NCI-H510A (cell line): Measurements from ENCODE around the gene GPD1.
"Not testable (repeated sequence)": the region's sequence is repeated elsewhere in the genome, so short reads cannot be mapped to it uniquely, and the experiment has no call there.

Source experiments
- DNase-seq: peaks from one replicate; lab custom pipeline; 2025; lab: John Stamatoyannopoulos, UW

GPD1 gene

DNA sequence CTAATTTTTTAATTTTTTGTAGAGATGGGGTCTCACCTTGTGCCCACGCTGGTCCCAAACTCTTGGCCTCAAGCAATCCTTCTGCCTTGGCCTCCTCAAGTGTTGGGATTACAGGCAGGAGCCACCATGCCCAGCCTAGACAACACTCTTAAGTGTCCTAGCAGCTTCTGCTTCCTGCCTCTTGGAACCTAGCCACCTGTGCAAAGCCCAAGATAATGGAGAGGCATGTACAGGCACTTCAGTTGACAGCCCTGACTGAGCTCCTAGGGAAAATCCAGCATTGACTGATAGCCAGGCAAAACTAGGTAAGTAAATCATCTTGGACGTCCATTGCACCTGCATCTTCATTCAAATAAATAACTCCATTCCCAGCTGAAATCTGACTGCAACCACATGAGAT is 23.7 kb downstream of the GPD1 start:
- peak; percentile 33 for DNase-seq

DNA sequence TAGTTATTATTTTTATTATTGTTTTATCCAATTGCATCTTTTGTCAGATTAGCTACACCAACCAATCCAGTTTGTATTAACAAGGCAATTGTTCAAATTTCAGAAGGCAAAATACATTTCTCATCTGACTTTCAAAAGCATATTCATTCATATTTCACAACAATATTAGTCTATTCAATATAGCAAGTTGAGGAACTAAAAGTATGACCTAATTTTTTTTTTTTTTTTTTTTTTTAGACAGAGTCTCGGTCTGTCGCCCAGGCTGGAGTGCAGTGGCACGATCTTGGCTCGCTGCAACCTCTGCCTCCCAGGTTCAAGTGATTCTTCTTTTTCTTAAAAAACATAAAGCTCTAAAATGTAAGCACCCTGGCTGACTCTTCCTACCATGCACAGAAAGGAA is 25.5 kb downstream of the GPD1 start:
- no peak for DNase-seq

DNA sequence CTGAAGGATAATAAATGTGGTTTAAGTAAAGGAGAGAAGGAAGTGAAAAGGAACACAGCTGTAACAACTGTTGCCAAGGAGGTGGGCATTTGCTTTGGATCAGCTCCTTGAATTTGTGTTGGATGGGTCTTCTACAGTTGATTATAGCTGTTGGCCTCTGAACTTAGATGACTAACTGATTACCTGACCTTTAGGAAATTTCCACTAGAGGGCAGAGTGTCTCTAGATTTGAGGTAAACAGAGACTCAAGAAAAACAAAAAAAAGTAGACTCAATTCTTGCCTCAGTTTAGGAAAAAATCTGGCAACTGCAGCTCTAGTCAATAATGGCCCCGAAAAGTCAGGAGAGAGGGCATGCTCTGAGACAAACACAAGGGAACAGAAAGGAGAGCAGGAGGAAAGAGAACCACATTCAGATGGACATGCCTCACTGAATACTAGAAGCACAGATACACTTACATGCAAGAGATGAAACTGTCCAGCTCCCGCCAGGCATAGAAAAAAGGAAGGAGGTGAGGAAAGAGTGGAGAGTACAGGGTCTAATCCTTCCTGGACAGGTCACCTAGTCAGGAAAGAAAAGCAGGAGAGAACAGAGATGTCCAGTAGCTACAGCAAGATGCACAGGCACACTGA is 28.8 kb downstream of the GPD1 start:
- DNase-seq = no peak

DNA sequence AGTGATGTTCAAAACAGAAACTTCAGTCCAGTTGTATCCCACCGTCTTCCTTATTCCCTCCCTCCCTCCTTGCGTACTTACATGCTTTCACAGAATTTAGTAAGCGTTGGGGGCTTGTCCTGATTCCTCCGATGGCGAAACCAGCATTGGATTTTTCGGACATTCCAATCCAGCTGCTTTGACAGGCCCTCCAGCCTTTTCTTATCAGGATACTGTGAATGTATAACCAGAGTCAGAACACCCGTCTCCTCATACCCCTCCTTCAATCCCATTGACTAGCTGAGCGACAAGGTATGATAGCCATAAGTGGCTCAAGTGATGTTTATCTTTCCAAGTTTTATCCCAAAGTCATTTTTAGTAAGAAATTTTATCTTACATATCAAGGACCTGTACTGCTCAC is 39.2 kb downstream of the GPD1 start:
- DNase-seq = no peak

DNA sequence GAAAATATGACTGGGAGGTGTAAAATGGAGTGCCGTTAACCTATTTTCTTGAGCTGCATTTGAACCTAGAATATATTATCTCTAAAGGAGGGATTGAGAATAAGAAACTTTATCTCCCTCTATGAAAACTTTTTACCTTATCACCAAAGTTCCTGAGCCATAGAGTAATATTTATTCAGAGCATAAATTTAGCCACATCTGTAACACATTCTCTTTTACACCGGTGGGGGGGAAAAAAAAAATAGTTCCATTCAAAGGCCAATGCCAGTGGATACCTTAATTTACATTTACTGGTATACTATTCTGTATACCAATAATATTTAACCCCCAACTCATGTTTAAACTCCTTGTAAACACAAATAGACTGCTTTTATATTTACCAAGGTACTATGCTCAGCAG is 41.6 kb downstream of the GPD1 start:
- no peak for DNase-seq

DNA sequence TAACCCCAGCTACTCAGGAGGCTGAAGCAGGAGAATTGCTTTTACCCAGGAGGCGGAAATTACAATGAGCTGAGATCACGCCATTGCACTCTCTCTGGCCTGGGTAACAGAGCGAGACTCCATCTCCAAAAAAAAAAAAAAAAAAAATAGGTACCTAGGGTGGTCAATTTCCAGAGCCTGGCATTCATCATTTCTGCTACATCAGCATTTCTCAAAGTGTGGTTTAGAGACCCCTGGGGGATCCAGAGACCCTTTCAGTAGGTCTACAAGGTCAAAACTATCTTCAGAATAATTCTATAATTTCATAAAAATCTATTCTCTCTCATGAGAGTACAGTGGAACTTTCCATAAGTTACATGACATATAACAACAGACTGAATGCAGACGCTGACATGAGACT is 43.5 kb downstream of the GPD1 start:
- DNase-seq = no peak

DNA sequence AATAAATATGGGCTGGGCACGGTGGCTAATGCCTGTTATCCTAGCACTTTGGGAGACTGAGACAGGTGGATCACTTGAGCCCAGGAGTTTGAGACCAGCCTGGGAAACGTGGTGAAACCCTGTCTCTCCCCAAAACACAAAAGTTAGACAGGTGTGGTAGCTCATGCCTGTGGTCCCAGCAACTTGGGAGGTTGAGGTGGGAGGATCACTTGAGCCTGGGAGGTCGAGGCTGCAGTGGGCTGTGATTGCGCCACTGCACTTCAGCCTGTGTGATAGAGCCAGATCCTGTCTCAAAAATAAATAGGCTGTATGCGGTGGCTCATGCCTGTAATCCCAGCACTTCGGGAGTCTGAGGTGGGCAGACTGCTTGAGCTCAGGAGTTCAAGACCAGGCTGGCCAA is 44.2 kb downstream of the GPD1 start:
- DNase-seq = not testable (repeated sequence)

DNA sequence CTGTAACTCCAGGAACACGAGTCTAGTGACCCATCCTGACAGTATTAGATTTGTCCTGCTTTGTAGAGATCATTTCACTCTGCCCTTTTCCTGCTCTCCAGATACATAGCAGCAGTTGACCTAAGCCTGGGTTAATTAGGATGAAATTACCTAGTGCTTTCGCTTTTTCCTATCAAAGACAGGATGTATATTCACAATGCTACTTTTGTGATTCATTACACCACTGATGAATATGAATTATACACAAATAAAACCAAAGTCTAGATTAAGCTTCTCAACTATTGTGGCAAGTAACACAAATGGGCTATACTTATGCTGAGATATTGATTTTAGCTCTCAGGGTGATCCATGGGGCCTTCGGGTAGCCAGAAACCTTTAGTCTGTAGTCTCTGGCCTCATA is 45.5 kb downstream of the GPD1 start:
- no peak for DNase-seq

DNA sequence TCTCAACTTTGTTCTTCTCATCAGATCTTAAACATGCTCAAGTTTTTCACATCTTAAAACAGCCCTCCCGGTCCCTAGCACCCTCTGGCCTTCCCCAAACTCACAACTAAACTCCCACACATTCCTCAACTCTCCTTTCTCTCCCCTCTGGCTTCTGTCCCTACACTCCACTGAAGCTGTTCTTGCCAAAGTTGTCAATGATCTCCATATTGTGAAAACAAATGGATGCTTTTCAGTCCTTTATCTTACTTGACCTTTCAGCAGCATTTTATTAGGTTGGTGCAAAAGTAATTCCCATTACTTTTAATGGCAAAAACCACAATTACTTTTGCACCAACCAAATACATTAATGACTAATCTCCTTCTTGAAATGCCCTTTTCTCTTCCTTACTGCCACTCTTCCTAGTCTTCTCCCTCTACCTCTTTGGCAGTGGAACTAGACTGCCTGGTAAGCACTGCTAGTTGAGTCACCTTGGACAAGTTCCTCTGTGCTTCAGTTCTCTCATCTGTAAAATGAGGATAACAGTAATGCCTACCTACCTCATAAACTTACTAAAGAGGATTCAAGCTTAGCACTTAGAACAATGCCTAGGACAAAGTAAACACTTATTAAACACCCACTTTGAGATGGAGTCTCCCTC is 47.4 kb downstream of the GPD1 start:
- no peak for DNase-seq

DNA sequence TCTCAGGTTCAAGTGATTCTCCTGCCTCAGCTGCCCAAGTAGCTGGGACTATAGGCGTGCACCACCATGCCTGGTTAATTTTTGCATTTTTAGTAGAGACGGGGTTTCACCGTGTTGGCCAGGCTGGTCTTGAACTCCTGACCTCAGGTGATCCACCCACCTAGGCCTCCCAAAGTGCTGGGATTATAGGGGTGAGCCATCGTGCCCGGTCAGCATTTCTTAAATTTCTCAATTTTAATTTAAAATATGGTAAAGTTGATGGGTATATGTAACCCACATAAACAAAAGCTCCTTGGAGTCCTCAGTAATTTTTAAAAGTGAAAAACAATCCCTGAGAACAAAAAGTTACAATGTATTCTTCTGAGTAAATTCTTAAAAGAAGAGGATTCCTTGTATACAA is 51.1 kb downstream of the GPD1 start:
- DNase-seq = not testable (repeated sequence)

DNA sequence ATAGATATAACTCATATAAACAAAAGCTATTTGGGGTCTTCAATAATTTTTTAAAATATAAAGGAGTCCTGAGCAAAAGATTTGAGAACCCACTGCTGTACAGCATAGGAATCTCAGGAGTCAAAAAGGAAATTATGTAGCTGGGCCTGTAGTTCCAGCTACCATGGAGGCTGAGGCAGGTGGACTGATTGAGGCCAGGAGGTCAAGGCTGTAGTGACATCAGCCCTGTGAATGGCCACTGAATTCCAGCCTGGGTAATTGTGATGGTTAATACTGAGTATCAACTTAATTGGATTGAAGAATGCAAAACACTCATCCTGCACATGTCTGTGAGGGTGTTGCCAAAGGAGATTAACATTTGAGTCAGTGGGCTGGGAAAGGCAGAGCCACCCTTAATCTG is 52.8 kb downstream of the GPD1 start:
- DNase-seq = no peak

DNA sequence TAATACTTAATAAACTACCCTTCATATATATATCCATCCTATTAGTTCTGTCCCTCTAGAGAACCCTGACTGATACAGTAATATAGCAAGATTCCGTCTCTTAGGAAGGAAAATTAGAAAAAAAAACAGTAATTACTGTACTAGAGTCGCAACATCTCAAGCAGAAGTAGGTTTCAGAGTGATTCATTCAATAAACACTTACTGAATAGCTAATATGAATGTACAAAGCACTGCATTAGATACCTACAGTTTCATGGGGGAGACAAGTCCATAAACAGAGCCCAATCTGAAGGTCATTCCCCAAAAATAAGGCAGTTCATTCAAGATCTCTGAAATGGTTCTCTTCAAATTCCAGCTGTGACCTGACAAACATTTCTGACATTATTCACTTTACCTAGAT is 53.5 kb downstream of the GPD1 start:
- no peak for DNase-seq

DNA sequence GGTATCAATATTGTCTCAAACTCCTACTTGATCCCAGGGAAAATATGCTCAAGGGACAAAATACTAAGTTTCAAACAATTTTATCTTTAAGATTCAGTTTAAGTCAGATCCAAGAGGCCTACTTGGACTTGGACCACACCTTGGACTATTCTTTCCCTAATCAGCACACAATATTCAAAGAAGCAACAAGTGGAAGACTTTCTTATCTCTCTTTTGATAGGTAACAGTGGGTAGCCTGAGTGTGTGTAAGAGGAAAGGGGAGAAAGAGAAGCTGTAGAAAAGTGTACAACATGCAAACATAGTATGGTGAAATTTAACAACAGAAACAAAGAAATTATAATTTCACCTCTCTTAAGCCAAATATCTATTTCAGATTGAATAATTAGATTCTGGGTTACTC is 56.8 kb downstream of the GPD1 start:
- DNase-seq = no peak
